Neural crest cell (in vitro differentiated cells): Measurements from ENCODE around the gene MEX3D. TPM values are rescaled to one million over a fixed set of nuclear protein-coding genes. Genes with fewer than 3 reads are reported as not detected.
A peak's percentile ranks its signal among the peaks of the same experiment; 100 is the strongest.

Experiments
- DNase-seq: peaks from one replicate; pipeline ENCODE4 v3.0.0; 2021; ENCODE audit warnings: low read depth, mixed read lengths, low spot score
- H3K27ac Mint-ChIP-seq: one replicate; pipeline ENCODE4 v1.8.0; 2021; ENCODE audit warnings: mild to moderate bottlenecking, mixed read lengths; ENCODE audit not compliant: unreplicated experiment
- H3K27me3 Mint-ChIP-seq: 2 replicates; pipeline ENCODE4 v1.8.0; 2021; ENCODE audit warnings: low read depth, mild to moderate bottlenecking, mixed read lengths
- H3K36me3 Mint-ChIP-seq: 2 replicates; pipeline ENCODE4 v1.8.0; 2021; ENCODE audit warnings: low read depth, mild to moderate bottlenecking, mixed read lengths
- H3K4me1 Mint-ChIP-seq: 2 replicates; pipeline ENCODE4 v1.8.0; 2021; ENCODE audit warnings: mixed read lengths
- H3K4me3 Mint-ChIP-seq: one replicate; pipeline ENCODE4 v1.8.0; 2021; ENCODE audit warnings: mild to moderate bottlenecking, mixed read lengths
- H3K9me3 Mint-ChIP-seq: 2 replicates; pipeline ENCODE4 v1.8.0; 2021; ENCODE audit warnings: mixed read lengths
- CTCF ChIP-seq: fragments of 200-600 bp; sonication (generic); conservative IDR thresholded peaks from 2 replicates; pipeline ENCODE4 v1.5.0; 2021; ENCODE audit warnings: antibody characterized with exemption, mild to moderate bottlenecking
- total RNA-seq: library from RNA; stranded (reverse); gene quantifications from 2 replicates; pipeline ENCODE4 v1.2.1, GENCODE V29; 2021

Gene MEX3D
- total RNA-seq, 1 donor from 2014 or later: 103 TPM

- H3K27ac Mint-ChIP-seq: peak overlapping the region; percentile 99
- TF ChIP-seq CTCF: no peak
Observed at GRCh38 chr19:1592024-1592754, 24.1 kb upstream of the MEX3D start.

GRCh38 chr19:1591421-1592023 is 23.4 kb upstream of the MEX3D start:
- no peak for DNase-seq
- peaks cover 8% of the 10 kb centered on the region for H3K27me3 Mint-ChIP-seq
- peaks cover 27% of the 10 kb centered on the region for H3K4me1 Mint-ChIP-seq
- peak overlapping the region; percentile 99 for H3K27ac Mint-ChIP-seq
- TF ChIP-seq CTCF: no peak
- H3K36me3 Mint-ChIP-seq: peaks cover 6% of the 10 kb centered on the region
- no peaks in the 10 kb centered on the region for H3K9me3 Mint-ChIP-seq
- H3K4me3 Mint-ChIP-seq: peak overlapping the region; percentile 95

More at GRCh38 chr19:1592024-1592754, 24.1 kb upstream of the MEX3D start:
- Mint-ChIP-seq H3K27me3 (peaks cover 8% of the 10 kb centered on the region), H3K4me3 (peak overlapping the region; percentile 95), H3K9me3 (no peaks in the 10 kb centered on the region), H3K4me1 (peaks cover 27% of the 10 kb centered on the region), H3K36me3 (peaks cover 5% of the 10 kb centered on the region)
- DNase-seq: peak; percentile 77

GRCh38 chr19:1590641-1591397 is 22.7 kb upstream of the MEX3D start:
- Mint-ChIP-seq H3K9me3 (no peaks in the 10 kb centered on the region), H3K4me1 (peaks cover 27% of the 10 kb centered on the region), H3K27ac (peak overlapping the region; percentile 99), H3K36me3 (peaks cover 11% of the 10 kb centered on the region), H3K4me3 (peak overlapping the region; percentile 95), H3K27me3 (peaks cover 8% of the 10 kb centered on the region)
- DNase-seq: no peak
- TF ChIP-seq CTCF: peak; percentile 40

- no peak for TF ChIP-seq CTCF
- peaks cover 16% of the 10 kb centered on the region for H3K36me3 Mint-ChIP-seq
- H3K9me3 Mint-ChIP-seq: no peaks in the 10 kb centered on the region
- H3K4me1 Mint-ChIP-seq: peaks cover 24% of the 10 kb centered on the region
- H3K27ac Mint-ChIP-seq: no peak overlapping the region
- no peak for DNase-seq
- H3K27me3 Mint-ChIP-seq: peaks cover 5% of the 10 kb centered on the region
- H3K4me3 Mint-ChIP-seq: peak overlapping the region; percentile 82
Observed at GRCh38 chr19:1587872-1588271, 19.7 kb upstream of the MEX3D start.

- H3K27ac Mint-ChIP-seq: no peak overlapping the region
- H3K36me3 Mint-ChIP-seq: peaks cover 18% of the 10 kb centered on the region
- H3K9me3 Mint-ChIP-seq: no peaks in the 10 kb centered on the region
- DNase-seq: no peak
- no peak for TF ChIP-seq CTCF
- peaks cover 12% of the 10 kb centered on the region for H3K4me1 Mint-ChIP-seq
- no peaks in the 10 kb centered on the region for H3K27me3 Mint-ChIP-seq
- peak overlapping the region; percentile 49 for H3K4me3 Mint-ChIP-seq
Observed at GRCh38 chr19:1585243-1585580, 17.1 kb upstream of the MEX3D start.
